ENCODE results near the gene CORO7. TPM values are rescaled to one million over a fixed set of nuclear protein-coding genes. Genes with fewer than 3 reads are reported as not detected.

CORO7 gene
- total and polyA plus RNA-seq, 9 of the 15 experiments (the other 6 are each of a cell fraction or from before 2014, with no cell fraction given), result 0.45 to 77.2 (median 18.7) TPM

- Histone ChIP-seq H3K4me3 (no peak overlapping the region), H4K20me1 (replicated peaks; ENCODE audit: control insufficient read depth, insufficient read depth, low read length) (peaks cover 9% of the 10 kb centered on the region), H3K9me1 (ENCODE audit: control insufficient read depth, insufficient read depth, low read length) (no peaks in the 10 kb centered on the region), H2AFZ (ENCODE audit: low read depth, low read length) (no peak overlapping the region), H3K79me2 (ENCODE audit: control insufficient read depth, insufficient read depth, low read length) (peaks cover 25% of the 10 kb centered on the region), H3K27ac (ENCODE audit: extremely low read depth, low read depth, low read length) (no peak overlapping the region), H3K36me3 (ENCODE audit: control insufficient read depth, insufficient read depth, low read length) (no peaks in the 10 kb centered on the region), H3K27me3 (ENCODE audit: control insufficient read depth in 2 of 2, insufficient read depth in 2 of 2, low read length in 2 of 2) (no peaks in the 10 kb centered on the region), H3K4me2 (ENCODE audit: insufficient read depth, low read length) (no peak overlapping the region), H3K4me1 (replicated peaks in 1 of 2; ENCODE audit: control insufficient read depth in 2 of 2, insufficient read depth in 2 of 2, low read length in 2 of 2) (peaks cover 3 to 89% of the 10 kb centered on the region in 2 experiments; a peak in 4 of 5 replicates), H3K9ac (ENCODE audit: insufficient read depth in 1 of 2, low read depth in 2 of 2, low read length in 2 of 2) (no peak overlapping the region), H3K9me3 (replicated peaks; ENCODE audit: control insufficient read depth, insufficient read depth, low read depth, low read length) (no peaks in the 10 kb centered on the region)
- ChIA-PET CTCF (ENCODE audit: low intra/inter-chr PET ratio) (no interaction called here), POLR2A (interaction anchor here (0.6 to 1.0 kb wide), 2 partner anchors 14 to 15 kb away, joined by 3 to 4 read pairs; no protein-coding TSS in a partner anchor)
- WGBS (ENCODE audit: insufficient coverage, low coverage, missing lambda C conversion rate), result 69% methylated on average over 17 of the region's 19 CpGs
- TF ChIP-seq KAT7 (CRISPR knock-in tag; IDR thresholded peaks at IDR 0.05; ENCODE audit: borderline replicate concordance), result no peak
- TF ChIP-seq ZNF263 (CRISPR knock-in tag; IDR thresholded peaks at IDR 0.05; ENCODE audit: borderline replicate concordance), result 0 out of 2 replicates have a peak, but pooled peaks have one; percentile 34
- intact Hi-C loops (cut with micrococcal nuclease) (no loop called here), in situ Hi-C loops (cut with MboI) (loop anchor here (10.0 kb wide), 2 partner anchors 117 to 337 kb away; no protein-coding TSS in a partner anchor)
- no peak for ATAC-seq
- no peak for DNase-seq (ENCODE audit: extremely low read depth in 1 of 4, low spot score in 3 of 4)
- FAIRE-seq, result no peak
- no TSS peak for BruUV-seq (replicated peaks)
Measured at GRCh38 chr16:4321286-4322120, 94.9 kb downstream of the CORO7 start.

DNA sequence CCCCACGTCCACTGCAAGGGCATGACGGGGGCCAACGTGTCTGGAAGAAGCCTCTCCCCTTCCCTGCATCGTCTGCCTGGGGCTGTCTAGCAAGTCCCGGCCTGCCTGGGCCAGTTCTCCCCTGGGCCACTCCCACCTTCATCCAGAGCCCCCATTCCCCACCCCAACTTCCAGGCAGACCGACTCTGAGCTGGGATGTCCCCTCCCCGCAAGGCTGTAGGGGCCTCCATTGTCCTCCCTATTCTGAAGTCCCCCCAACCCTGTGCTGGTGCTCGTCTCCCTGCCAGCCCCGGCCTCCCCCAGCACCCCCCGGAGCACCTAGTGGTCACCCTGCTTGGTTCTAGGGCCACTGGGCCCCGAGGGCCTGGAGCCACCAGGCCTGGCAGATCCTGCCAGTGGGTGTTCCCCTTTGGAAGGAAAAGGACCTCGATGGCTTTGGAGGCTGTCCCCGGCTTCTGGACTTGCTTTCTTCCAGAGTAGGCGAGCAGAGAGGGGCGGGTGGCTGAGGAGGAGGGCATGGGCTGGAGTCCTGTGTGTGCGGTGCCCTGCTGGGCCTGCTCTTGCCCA is 95.7 kb downstream of the CORO7 start:
- POLR2A ChIA-PET, result interaction anchor here (1.0 kb wide), 1 partner anchor 14 kb away, joined by 4 read pairs; no protein-coding TSS in a partner anchor
- FAIRE-seq, result no peak
- no peak overlapping the region for H3K27ac ChIP-seq (ENCODE audit: extremely low read depth, low read depth, low read length)
- H3K4me1 ChIP-seq (replicated peaks in 1 of 2; ENCODE audit: control insufficient read depth in 2 of 2, insufficient read depth in 2 of 2, low read length in 2 of 2), result peaks cover 3 to 88% of the 10 kb centered on the region in 2 experiments; a peak in 4 of 5 replicates
- no peaks in the 10 kb centered on the region for H3K9me1 ChIP-seq (ENCODE audit: control insufficient read depth, insufficient read depth, low read length)
- no peaks in the 10 kb centered on the region for H3K36me3 ChIP-seq (ENCODE audit: control insufficient read depth, insufficient read depth, low read length)
- ATAC-seq, result no peak
- H4K20me1 ChIP-seq (replicated peaks; ENCODE audit: control insufficient read depth, insufficient read depth, low read length), result peaks cover 9% of the 10 kb centered on the region
- H3K4me3 ChIP-seq, result no peak overlapping the region
- no peaks in the 10 kb centered on the region for H3K9me3 ChIP-seq (replicated peaks; ENCODE audit: control insufficient read depth, insufficient read depth, low read depth, low read length)
- H3K27me3 ChIP-seq (ENCODE audit: control insufficient read depth in 2 of 2, insufficient read depth in 2 of 2, low read length in 2 of 2), result no peaks in the 10 kb centered on the region
- in situ Hi-C loops (cut with MboI) (loop anchor here (10.0 kb wide), 2 partner anchors 116 to 336 kb away; no protein-coding TSS in a partner anchor), intact Hi-C loops (cut with micrococcal nuclease) (no loop called here)
- no peak for DNase-seq (ENCODE audit: extremely low read depth in 1 of 4, low spot score in 3 of 4)
- CTCF ChIA-PET (ENCODE audit: low intra/inter-chr PET ratio), result no interaction called here
- no peak overlapping the region for H2AFZ ChIP-seq (ENCODE audit: low read depth, low read length)
- H3K4me2 ChIP-seq (ENCODE audit: insufficient read depth, low read length), result no peak overlapping the region
- peak overlapping the region in 1 of 2 experiments; percentile 28; a peak in 1 of 4 replicates for H3K9ac ChIP-seq (ENCODE audit: insufficient read depth in 1 of 2, low read depth in 2 of 2, low read length in 2 of 2)
- BruUV-seq (replicated peaks), result no TSS peak
- 40% methylated on average over 14 of the region's 16 CpGs for WGBS (ENCODE audit: insufficient coverage, low coverage, missing lambda C conversion rate)
- H3K79me2 ChIP-seq (ENCODE audit: control insufficient read depth, insufficient read depth, low read length), result peaks cover 28% of the 10 kb centered on the region
- TF ChIP-seq TAF7 (tag; IDR thresholded peaks at IDR 0.05) (no peak), KLF16 (IDR thresholded peaks at IDR 0.05) (no peak), ZNF589 (CRISPR knock-in tag; IDR thresholded peaks at IDR 0.05; ENCODE audit: low read depth) (no peak), MEF2D (tag; conservative IDR thresholded peaks at IDR 0.05; ENCODE audit: low read depth) (no peak), TARDBP (IDR thresholded peaks at IDR 0.05) (no peak), BHLHE40 (IDR thresholded peaks at IDR 0.05; ENCODE audit: low read length) (no peak), TBP (optimal IDR thresholded peaks at IDR 0.05; ENCODE audit: low read depth, low read length) (no peak), BRF1 (IDR thresholded peaks at IDR 0.05; ENCODE audit: borderline replicate concordance, extremely low read depth, insufficient read length) (no peak), DIDO1 (tag; IDR thresholded peaks at IDR 0.05; ENCODE audit: low read depth) (no peak), POLR2A (conservative IDR thresholded peaks at IDR 0.05) (no peak), ZBTB7A (IDR thresholded peaks at IDR 0.05; ENCODE audit: borderline replicate concordance, control insufficient read depth, low read depth, low read length) (no peak)
- TF ChIP-seq, protein P1, sequence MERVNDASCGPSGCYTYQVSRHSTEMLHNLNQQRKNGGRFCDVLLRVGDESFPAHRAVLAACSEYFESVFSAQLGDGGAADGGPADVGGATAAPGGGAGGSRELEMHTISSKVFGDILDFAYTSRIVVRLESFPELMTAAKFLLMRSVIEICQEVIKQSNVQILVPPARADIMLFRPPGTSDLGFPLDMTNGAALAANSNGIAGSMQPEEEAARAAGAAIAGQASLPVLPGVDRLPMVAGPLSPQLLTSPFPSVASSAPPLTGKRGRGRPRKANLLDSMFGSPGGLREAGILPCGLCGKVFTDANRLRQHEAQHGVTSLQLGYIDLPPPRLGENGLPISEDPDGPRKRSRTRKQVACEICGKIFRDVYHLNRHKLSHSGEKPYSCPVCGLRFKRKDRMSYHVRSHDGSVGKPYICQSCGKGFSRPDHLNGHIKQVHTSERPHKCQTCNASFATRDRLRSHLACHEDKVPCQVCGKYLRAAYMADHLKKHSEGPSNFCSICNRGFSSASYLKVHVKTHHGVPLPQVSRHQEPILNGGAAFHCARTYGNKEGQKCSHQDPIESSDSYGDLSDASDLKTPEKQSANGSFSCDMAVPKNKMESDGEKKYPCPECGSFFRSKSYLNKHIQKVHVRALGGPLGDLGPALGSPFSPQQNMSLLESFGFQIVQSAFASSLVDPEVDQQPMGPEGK (CRISPR knock-in tag; IDR thresholded peaks at IDR 0.05; ENCODE audit: borderline replicate concordance), result no peak

Measured in K562 (cell line).